Vagina (tissue), 2 donors: ENCODE results near the gene ALOXE3. TPM values are rescaled to one million over a fixed set of nuclear protein-coding genes. Genes with fewer than 3 reads are reported as not detected.
A peak's percentile ranks its signal among the peaks of the same experiment; 100 is the strongest.

Experiments
- DNase-seq, 2 donors: peaks; one replicate each; pipeline ENCODE4 v3.0.0-alpha.2; 2017; ENCODE audit errors: extremely low spot score in 2 of 2
- H3K27ac ChIP-seq: fragments of 200-600 bp; sonication (generic); one replicate; pipeline ENCODE4 v1.5.1; 2019
- H3K27me3 ChIP-seq: fragments of 200-600 bp; sonication (generic); one replicate; pipeline ENCODE4 v1.5.1; 2019
- H3K36me3 ChIP-seq, 2 donors: fragments of 200-600 bp; sonication (generic); one replicate each; pipeline ENCODE4 v1.5.1; 2017 to 2019
- H3K4me1 ChIP-seq: fragments of 200-600 bp; sonication (generic); one replicate; pipeline ENCODE4 v1.5.1; 2019
- H3K4me3 ChIP-seq, 2 donors: fragments of 200-600 bp; sonication (generic); 1 replicate in 1 of 2; 2 replicates in 1 of 2; pipeline ENCODE4 v1.5.1; 2016 to 2019
- H3K9me3 ChIP-seq: fragments of 200-600 bp; sonication (generic); one replicate; pipeline ENCODE4 v1.5.1; 2019
- POLR2A ChIP-seq, 2 donors: fragments of 450-650 bp; IDR thresholded peaks; one replicate each; pipeline ENCODE4 v1.6.1; 2017; ENCODE audit warnings: antibody characterized with exemption in 2 of 2, mild to moderate bottlenecking in 2 of 2, moderate library complexity in 2 of 2
- POLR2AphosphoS5 ChIP-seq, 2 donors: sonication (generic); formaldehyde crosslinking; IDR thresholded peaks; one replicate each; pipeline ENCODE4 v1.9.0; 2017; ENCODE audit warnings: antibody characterized with exemption in 2 of 2, mild to moderate bottlenecking in 2 of 2, low read depth in 1 of 2; ENCODE audit not compliant: insufficient read depth in 1 of 2
- intact Hi-C: fragments of 100-400 bp; cut with DNase I; formaldehyde crosslinking; loops from one replicate; pipeline ENCODE4 v1.15.1; 2023
- total RNA-seq: library from RNA; depleted of rRNA; stranded (reverse); fragments of >200 nt; gene quantifications from one replicate; pipeline ENCODE4 v1.2.3, GENCODE V29; 2016
- TF ChIP-seq, protein P1 (sequence below), 3 experiments: fragments of 450-650 bp in 2 of 3; fragments of 200-600 bp in 1 of 3; sonication (generic) in 1 of 3; IDR thresholded peaks; one replicate each; pipeline ENCODE4 v1.5.1; 2017 to 2019; ENCODE audit warnings: antibody characterized with exemption in 3 of 3, mild to moderate bottlenecking in 2 of 3, moderate library complexity in 2 of 3

Gene ALOXE3
- total RNA-seq, 1 donor from 2014 or later, result 1.5 TPM

DNA sequence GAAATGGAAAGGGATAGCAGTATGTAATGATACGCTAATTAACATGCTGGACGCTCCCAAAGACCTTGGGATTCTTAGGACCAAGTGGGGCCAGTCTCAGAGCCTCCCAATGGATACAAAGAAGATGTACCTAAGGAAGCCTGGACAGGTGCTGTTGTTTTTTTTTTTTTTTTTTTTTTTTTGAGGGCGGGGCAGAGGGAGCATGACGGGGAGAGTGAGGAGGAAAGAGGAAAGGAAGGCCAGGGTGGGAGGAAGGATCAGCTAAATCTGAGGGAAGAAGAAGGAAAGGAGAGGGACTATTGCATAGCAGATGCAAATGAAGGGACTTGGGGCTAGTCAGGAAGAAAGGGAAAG, 41.9 kb upstream of the ALOXE3 start:
- Histone ChIP-seq H3K27ac (peak overlapping the region; percentile 100), H3K9me3 (no peaks in the 10 kb centered on the region), H3K4me3 (no peak overlapping the region), H3K4me1 (peaks cover 61% of the 10 kb centered on the region), H3K36me3 (peaks cover 0 to 5% of the 10 kb centered on the region in 2 donors), H3K27me3 (no peaks in the 10 kb centered on the region)
- no peak for TF ChIP-seq POLR2AphosphoS5 (IDR thresholded peaks at IDR 0.05; ENCODE audit: insufficient read depth in 1 of 2, low read depth in 1 of 2)
- no peak for TF ChIP-seq POLR2A (IDR thresholded peaks at IDR 0.05)
- TF ChIP-seq, protein P1, sequence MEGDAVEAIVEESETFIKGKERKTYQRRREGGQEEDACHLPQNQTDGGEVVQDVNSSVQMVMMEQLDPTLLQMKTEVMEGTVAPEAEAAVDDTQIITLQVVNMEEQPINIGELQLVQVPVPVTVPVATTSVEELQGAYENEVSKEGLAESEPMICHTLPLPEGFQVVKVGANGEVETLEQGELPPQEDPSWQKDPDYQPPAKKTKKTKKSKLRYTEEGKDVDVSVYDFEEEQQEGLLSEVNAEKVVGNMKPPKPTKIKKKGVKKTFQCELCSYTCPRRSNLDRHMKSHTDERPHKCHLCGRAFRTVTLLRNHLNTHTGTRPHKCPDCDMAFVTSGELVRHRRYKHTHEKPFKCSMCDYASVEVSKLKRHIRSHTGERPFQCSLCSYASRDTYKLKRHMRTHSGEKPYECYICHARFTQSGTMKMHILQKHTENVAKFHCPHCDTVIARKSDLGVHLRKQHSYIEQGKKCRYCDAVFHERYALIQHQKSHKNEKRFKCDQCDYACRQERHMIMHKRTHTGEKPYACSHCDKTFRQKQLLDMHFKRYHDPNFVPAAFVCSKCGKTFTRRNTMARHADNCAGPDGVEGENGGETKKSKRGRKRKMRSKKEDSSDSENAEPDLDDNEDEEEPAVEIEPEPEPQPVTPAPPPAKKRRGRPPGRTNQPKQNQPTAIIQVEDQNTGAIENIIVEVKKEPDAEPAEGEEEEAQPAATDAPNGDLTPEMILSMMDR (IDR thresholded peaks at IDR 0.05), result no peak
- intact Hi-C loops, result no loop called here
- DNase-seq, result no peak

DNA sequence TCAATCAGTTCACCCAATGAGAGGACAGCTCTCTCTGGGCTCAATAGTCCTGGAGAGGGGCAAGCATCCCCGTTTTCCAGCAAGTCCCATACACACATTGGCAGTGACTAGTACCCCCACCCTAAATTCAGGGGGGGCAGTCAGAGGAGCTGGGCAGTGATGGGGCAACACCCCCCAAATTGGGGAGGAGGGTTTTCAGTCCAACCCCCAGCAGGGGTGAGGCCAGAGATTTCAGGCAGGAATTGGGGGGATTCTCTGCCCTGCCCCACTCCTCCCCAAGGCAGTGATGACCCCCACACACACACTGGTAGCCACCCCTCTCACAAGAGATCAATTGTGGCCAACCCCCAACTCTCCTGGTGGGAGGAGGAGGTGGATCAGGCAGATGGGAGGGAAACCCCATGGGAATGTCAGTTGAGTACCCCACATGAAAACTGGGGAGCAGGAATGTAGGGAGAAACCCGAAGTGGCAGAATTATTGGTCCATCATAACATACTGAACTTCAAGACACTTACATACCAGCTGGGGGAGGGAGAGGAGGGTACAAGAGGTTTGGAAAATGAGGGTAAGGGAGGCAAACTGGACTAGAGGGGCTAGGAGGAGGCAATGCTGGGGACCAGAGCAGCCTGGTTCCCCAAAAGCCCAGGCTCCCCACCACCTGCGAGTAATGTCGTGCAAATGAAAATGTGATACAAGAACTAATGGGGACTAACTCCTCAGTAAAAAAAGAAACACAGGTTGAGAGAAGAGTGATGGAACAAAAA, 41.3 kb upstream of the ALOXE3 start:
- Histone ChIP-seq H3K36me3 (peaks cover 0 to 5% of the 10 kb centered on the region in 2 donors), H3K4me1 (peaks cover 58% of the 10 kb centered on the region), H3K9me3 (no peaks in the 10 kb centered on the region), H3K4me3 (no peak overlapping the region), H3K27me3 (no peaks in the 10 kb centered on the region), H3K27ac (peak overlapping the region; percentile 100)
- TF ChIP-seq, protein P1 (IDR thresholded peaks at IDR 0.05), result no peak
- TF ChIP-seq POLR2AphosphoS5 (IDR thresholded peaks at IDR 0.05; ENCODE audit: insufficient read depth in 1 of 2, low read depth in 1 of 2) (no peak), POLR2A (IDR thresholded peaks at IDR 0.05) (no peak)
- no peak for DNase-seq
- intact Hi-C loops, result no loop called here

DNA sequence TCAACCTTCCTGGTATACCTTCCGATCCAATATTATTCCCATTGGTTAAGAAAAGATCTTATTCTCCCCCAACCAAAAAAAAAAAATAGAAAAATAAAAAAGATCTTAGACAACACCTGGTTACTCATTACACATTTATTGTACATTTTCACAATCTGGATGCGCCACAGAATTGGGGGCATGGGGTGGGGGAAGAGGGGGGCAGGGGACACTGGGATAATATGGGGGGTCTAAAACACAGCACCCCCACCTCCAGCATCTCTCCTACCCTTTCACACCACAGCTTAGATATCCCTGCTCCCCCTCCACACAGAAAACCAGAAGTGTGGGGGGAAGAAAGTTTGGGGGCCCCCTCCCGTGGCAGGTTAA, 40.7 kb upstream of the ALOXE3 start:
- intact Hi-C loops, result no loop called here
- no peak for DNase-seq
- Histone ChIP-seq H3K9me3 (no peaks in the 10 kb centered on the region), H3K36me3 (peaks cover 0 to 5% of the 10 kb centered on the region in 2 donors), H3K4me1 (peaks cover 52% of the 10 kb centered on the region), H3K4me3 (no peak overlapping the region), H3K27me3 (no peaks in the 10 kb centered on the region), H3K27ac (peak overlapping the region; percentile 100)
- no peak for TF ChIP-seq POLR2A (IDR thresholded peaks at IDR 0.05)
- TF ChIP-seq, protein P1 (IDR thresholded peaks at IDR 0.05), result peak in 1 of 3 experiments; percentile 5

DNA sequence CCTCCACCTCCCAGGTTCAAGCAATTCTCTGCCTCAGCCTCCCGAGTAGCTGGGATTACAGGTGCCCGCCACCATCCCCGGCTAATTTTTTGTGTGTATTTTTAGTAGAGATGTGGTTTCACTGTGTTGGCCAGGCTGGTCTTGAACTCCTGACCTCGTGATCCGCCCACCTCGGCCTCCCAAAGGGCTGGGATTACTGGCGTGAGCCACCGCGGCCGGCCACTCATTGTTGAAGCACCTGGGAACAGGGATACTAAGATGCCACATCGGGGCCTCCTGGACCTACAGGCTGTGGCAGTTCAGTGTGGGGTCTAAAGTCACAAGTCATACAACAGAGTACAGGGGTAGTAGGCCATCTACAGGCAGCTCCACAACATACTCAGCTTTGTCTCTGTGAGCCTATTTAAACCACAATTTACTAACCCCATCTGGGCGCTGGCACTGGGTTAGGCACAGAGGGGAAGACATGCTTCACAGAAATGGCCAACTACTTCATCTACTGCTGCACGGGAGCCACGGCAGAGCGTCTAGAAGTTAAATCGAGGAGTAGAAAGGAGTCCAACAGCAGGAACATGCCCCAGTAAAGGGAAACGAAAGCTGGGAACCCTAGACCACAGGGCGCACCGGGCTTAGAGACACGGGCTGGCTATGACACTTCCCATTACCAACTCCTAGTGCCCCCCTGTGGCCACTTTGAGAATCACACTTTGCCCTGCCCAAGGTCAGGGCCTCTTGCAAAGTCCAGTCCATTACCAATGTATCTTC, 40.1 kb upstream of the ALOXE3 start:
- peak in 1 of 2 donors; percentile 95 for DNase-seq
- H3K27ac ChIP-seq, result peak overlapping the region; percentile 100
- H3K27me3 ChIP-seq, result no peaks in the 10 kb centered on the region
- H3K4me3 ChIP-seq, result no peak overlapping the region
- H3K36me3 ChIP-seq, result peaks cover 0 to 5% of the 10 kb centered on the region in 2 donors
- intact Hi-C loops, result no loop called here
- TF ChIP-seq, protein P1 (IDR thresholded peaks at IDR 0.05), result peak; percentile 57 to 95 (median 80)
- no peak for TF ChIP-seq POLR2A (IDR thresholded peaks at IDR 0.05)
- TF ChIP-seq POLR2AphosphoS5 (IDR thresholded peaks at IDR 0.05; ENCODE audit: insufficient read depth in 1 of 2, low read depth in 1 of 2), result peak; percentile 18 to 77
- peaks cover 52% of the 10 kb centered on the region for H3K4me1 ChIP-seq
- H3K9me3 ChIP-seq, result no peaks in the 10 kb centered on the region
